HEK293T (cell line): ENCODE measurements around the gene OSBPL2.

Source experiments
- ELF4 ChIP-seq: fragments of 450-650 bp; IDR thresholded peaks from 2 replicates; pipeline ENCODE4 v1.6.1; 2017; ENCODE audit warnings: antibody characterized with exemption
- FOXA1 ChIP-seq: fragments of 450-650 bp; IDR thresholded peaks from 2 replicates; pipeline ENCODE4 v1.6.1; 2016; ENCODE audit warnings: mild to moderate bottlenecking
- FOXM1 ChIP-seq: fragments of 450-650 bp; IDR thresholded peaks from 2 replicates; pipeline ENCODE4 v1.6.1; 2017; ENCODE audit warnings: mild to moderate bottlenecking, borderline replicate concordance
- HDGF ChIP-seq: fragments of 450-650 bp; IDR thresholded peaks from 2 replicates; pipeline ENCODE4 v1.6.1; 2017; ENCODE audit warnings: antibody characterized with exemption, borderline replicate concordance
- L3MBTL2 ChIP-seq: fragments of 450-650 bp; conservative IDR thresholded peaks from 2 replicates; pipeline ENCODE4 v1.6.1; 2016; ENCODE audit warnings: mild to moderate bottlenecking
- NFRKB ChIP-seq: fragments of 450-650 bp; IDR thresholded peaks from 2 replicates; pipeline ENCODE4 v1.6.1; 2016; ENCODE audit warnings: mild to moderate bottlenecking, moderate library complexity
- SP1 ChIP-seq: fragments of 450-650 bp; IDR thresholded peaks from 2 replicates; pipeline ENCODE4 v1.6.1; 2017
- SUZ12 ChIP-seq: fragments of 450-650 bp; IDR thresholded peaks from 2 replicates; pipeline ENCODE4 v1.6.1; 2016; ENCODE audit warnings: mild to moderate bottlenecking
- TARDBP ChIP-seq: fragments of 450-650 bp; IDR thresholded peaks from 2 replicates; pipeline ENCODE4 v1.6.1; 2016
- ZNF384 ChIP-seq: fragments of 450-650 bp; IDR thresholded peaks from 2 replicates; pipeline ENCODE4 v1.6.1; 2016

GRCh38 chr20:62246872-62247652 is 8.7 kb downstream of the OSBPL2 start:
- no peak for TF ChIP-seq SUZ12
- TF ChIP-seq HDGF: no peak
- no peak for TF ChIP-seq ZNF384
- TF ChIP-seq NFRKB: no peak
- no peak for TF ChIP-seq TARDBP
- no peak for TF ChIP-seq FOXM1
- no peak for TF ChIP-seq SP1
- no peak for TF ChIP-seq ELF4
- no peak for TF ChIP-seq FOXA1
- no peak for TF ChIP-seq L3MBTL2
